Panc1 (cell line): ENCODE data around the gene STKLD1. TPM values are rescaled to one million over a fixed set of nuclear protein-coding genes. Genes with fewer than 3 reads are reported as not detected.

ENCODE experiments used
- ATAC-seq: fragments of 200-7000 bp; cut with Tn5 transposase; 2 replicates; pipeline ENCODE4 v1.9.1; 2020; ENCODE audit warnings: mild to moderate bottlenecking, moderate library complexity
- BruUV-seq: library from RNA; stranded (reverse); fragments of 400-500 nt; replicated peaks from 2 replicates; lab custom pipeline; 2021; lab: Mats Ljungman, UMichigan
- CTCF ChIA-PET: fragments of 300-600 bp; sonication (Branson Sonifier 250); formaldehyde crosslinking; loops from one replicate; lab custom pipeline; 2022; ENCODE audit warnings: antibody characterized with exemption; lab: Charles Lee
- POLR2A ChIA-PET: fragments of 300-600 bp; sonication (Branson Sonifier 250); formaldehyde crosslinking; loops from one replicate; lab custom pipeline; 2022; ENCODE audit warnings: antibody characterized with exemption; lab: Charles Lee
- DNase-seq: peaks from one replicate; pipeline ENCODE4 v3.0.0-alpha.2; 2010; ENCODE audit warnings: low read depth, low spot score
- H3K27ac ChIP-seq: 2 replicates; pipeline ENCODE4 v1.5.1; 2011; ENCODE audit warnings: mild to moderate bottlenecking, low read length, inconsistent platforms
- H3K27me3 ChIP-seq: fragments of 200-500 bp; sonication (Bioruptor generic); 2 replicates; pipeline ENCODE4 v1.6.0; 2014; ENCODE audit warnings: low read length, inconsistent platforms; ENCODE audit not compliant: control insufficient read depth, insufficient read depth
- H3K36me3 ChIP-seq: fragments of 200-500 bp; sonication (Bioruptor generic); 2 replicates; pipeline ENCODE4 v1.5.1; 2014; ENCODE audit warnings: inconsistent platforms, mild to moderate bottlenecking, low read length, moderate library complexity; ENCODE audit not compliant: control insufficient read depth, insufficient read depth
- H3K4me1 ChIP-seq: 2 replicates; pipeline ENCODE4 v1.5.1; 2011; ENCODE audit warnings: inconsistent platforms, mild to moderate bottlenecking, low read length, moderate library complexity; ENCODE audit not compliant: control insufficient read depth, insufficient read depth
- H3K4me3 ChIP-seq, 2 experiments: 2 replicates each; pipeline ENCODE4 v1.5.1; 2011 to 2012; ENCODE audit warnings: low read depth in 2 of 2, low read length in 2 of 2, mild to moderate bottlenecking in 2 of 2, inconsistent platforms in 1 of 2, moderate library complexity in 1 of 2
- H3K9me3 ChIP-seq: fragments of 200-500 bp; sonication (Bioruptor generic); 2 replicates; pipeline ENCODE4 v1.5.1; 2014; ENCODE audit warnings: low read depth, mild to moderate bottlenecking, inconsistent platforms, low read length, moderate library complexity; ENCODE audit not compliant: control insufficient read depth, insufficient read depth
- CTCF ChIP-seq: fragments of 450-650 bp; IDR thresholded peaks from 2 replicates; pipeline ENCODE4 v1.5.1; 2017; ENCODE audit warnings: mild to moderate bottlenecking
- POLR2AphosphoS5 ChIP-seq: IDR thresholded peaks from 2 replicates; pipeline ENCODE4 v1.6.1; 2012; ENCODE audit warnings: mild to moderate bottlenecking, low read depth, low read length, moderate library complexity
- REST ChIP-seq, 2 experiments: IDR thresholded peaks; 2 replicates each; pipeline ENCODE4 v1.6.1; 2011 to 2012; ENCODE audit warnings: low read depth in 2 of 2, control low read depth in 1 of 2, low read length in 1 of 2, mild to moderate bottlenecking in 1 of 2, moderate library complexity in 1 of 2; ENCODE audit not compliant: insufficient read depth in 1 of 2
- SIN3A ChIP-seq: IDR thresholded peaks from 2 replicates; pipeline ENCODE4 v1.6.1; 2012; ENCODE audit warnings: low read depth, mild to moderate bottlenecking, low read length, moderate library complexity, borderline replicate concordance; ENCODE audit not compliant: insufficient read depth
- TCF7L2 ChIP-seq: IDR thresholded peaks from 2 replicates; pipeline ENCODE4 v1.6.1; 2011; ENCODE audit warnings: mild to moderate bottlenecking, low read depth, low read length, inconsistent platforms
- in situ Hi-C: cut with HindIII; loops from 2 replicates; pipeline ENCODE4 v1.10.0; 2016; ENCODE audit warnings: low sequenced_read_pairs, low pct_unique_long_range_greater_than_20kb
- intact Hi-C: fragments of 100-400 bp; cut with micrococcal nuclease; formaldehyde crosslinking; loops from one replicate; pipeline ENCODE4 v1.10.0; 2022; ENCODE audit not compliant: unreplicated experiment
- total RNA-seq: library from RNA; stranded (reverse); gene quantifications from one replicate; pipeline ENCODE4 v1.2.1, GENCODE V29; 2021; ENCODE audit not compliant: unreplicated experiment

STKLD1 gene
- total RNA-seq, 1 experiment from 2014 or later = 0.74 TPM

- ChIA-PET CTCF (no interaction called here), POLR2A (no interaction called here)
- no peaks in the 10 kb centered on the region for H3K36me3 ChIP-seq
- no peak overlapping the region for H3K4me3 ChIP-seq
- H3K4me1 ChIP-seq = no peaks in the 10 kb centered on the region
- TF ChIP-seq REST (IDR thresholded peaks at IDR 0.05; ENCODE audit: insufficient read depth in 1 of 2, low read depth in 2 of 2, low read length in 1 of 2) (no peak), POLR2AphosphoS5 (no peak), CTCF (no peak), TCF7L2 (no peak), SIN3A (no peak)
- intact Hi-C loops = no loop called here
- ATAC-seq (no peak), DNase-seq (no peak)
- H3K9me3 ChIP-seq = no peaks in the 10 kb centered on the region
- in situ Hi-C loops = no loop called here
- no peaks in the 10 kb centered on the region for H3K27me3 ChIP-seq
- no peak overlapping the region for H3K27ac ChIP-seq
- no TSS peak for BruUV-seq
These were observed 11.5 kb downstream of the STKLD1 start for GRCh38 chr9:133387680-133388079.

- H3K4me3 ChIP-seq = no peak overlapping the region
- H3K36me3 ChIP-seq = no peaks in the 10 kb centered on the region
- no peak for ATAC-seq
- POLR2A ChIA-PET = no interaction called here
- no TSS peak for BruUV-seq
- H3K27me3 ChIP-seq = no peaks in the 10 kb centered on the region
- H3K27ac ChIP-seq = no peak overlapping the region
- CTCF ChIA-PET = no interaction called here
- H3K4me1 ChIP-seq = no peaks in the 10 kb centered on the region
- no peak for DNase-seq
- no peak for TF ChIP-seq REST (IDR thresholded peaks at IDR 0.05; ENCODE audit: insufficient read depth in 1 of 2, low read depth in 2 of 2, low read length in 1 of 2)
- no peak for TF ChIP-seq SIN3A
- TF ChIP-seq CTCF = no peak
- TF ChIP-seq POLR2AphosphoS5 = no peak
- TF ChIP-seq TCF7L2 = no peak
- no peaks in the 10 kb centered on the region for H3K9me3 ChIP-seq
- intact Hi-C loops = no loop called here
- in situ Hi-C loops = no loop called here
These were observed 12.9 kb downstream of the STKLD1 start for GRCh38 chr9:133389025-133389557.
